Uterus (tissue), 2 donors: ENCODE measurements around the gene DKC1.

Source experiments
- CTCF ChIP-seq, 4 experiments: fragments of 200-600 bp in 2 of 4; fragments of 450-650 bp in 2 of 4; sonication (generic) in 2 of 4; IDR thresholded peaks; one replicate each; pipeline ENCODE4 v1.5.1; 2016 to 2019; ENCODE audit warnings: antibody characterized with exemption in 4 of 4, mild to moderate bottlenecking in 2 of 4, moderate library complexity in 1 of 4
- POLR2A ChIP-seq, 2 donors: fragments of 450-650 bp; IDR thresholded peaks; one replicate each; pipeline ENCODE4 v1.6.1; 2016; ENCODE audit warnings: antibody characterized with exemption in 2 of 2, mild to moderate bottlenecking in 1 of 2, moderate library complexity in 1 of 2

GRCh38 chrX:154731184-154731583 is 31.5 kb upstream of the DKC1 start:
- TF ChIP-seq CTCF (IDR thresholded peaks at IDR 0.05), result no peak
- no peak for TF ChIP-seq POLR2A (IDR thresholded peaks at IDR 0.05)
